OCI-LY7 (cell line): ENCODE data around the gene NAA80.

ENCODE experiments used
- EZH2phosphoT487 ChIP-seq: fragments of 200-600 bp; sonication (generic); IDR thresholded peaks from 2 replicates; pipeline ENCODE4 v1.6.1; 2018; ENCODE audit warnings: low read depth, borderline replicate concordance, mild to moderate bottlenecking, mixed run types, antibody characterized with exemption, low read length, moderate library complexity, mixed read lengths
- TF ChIP-seq, protein P1 (sequence below): fragments of 200-600 bp; sonication (generic); conservative IDR thresholded peaks from 2 replicates; pipeline ENCODE4 v1.5.1; 2014; ENCODE audit warnings: mild to moderate bottlenecking, antibody characterized with exemption, low read length, moderate library complexity, mixed read lengths

DNA sequence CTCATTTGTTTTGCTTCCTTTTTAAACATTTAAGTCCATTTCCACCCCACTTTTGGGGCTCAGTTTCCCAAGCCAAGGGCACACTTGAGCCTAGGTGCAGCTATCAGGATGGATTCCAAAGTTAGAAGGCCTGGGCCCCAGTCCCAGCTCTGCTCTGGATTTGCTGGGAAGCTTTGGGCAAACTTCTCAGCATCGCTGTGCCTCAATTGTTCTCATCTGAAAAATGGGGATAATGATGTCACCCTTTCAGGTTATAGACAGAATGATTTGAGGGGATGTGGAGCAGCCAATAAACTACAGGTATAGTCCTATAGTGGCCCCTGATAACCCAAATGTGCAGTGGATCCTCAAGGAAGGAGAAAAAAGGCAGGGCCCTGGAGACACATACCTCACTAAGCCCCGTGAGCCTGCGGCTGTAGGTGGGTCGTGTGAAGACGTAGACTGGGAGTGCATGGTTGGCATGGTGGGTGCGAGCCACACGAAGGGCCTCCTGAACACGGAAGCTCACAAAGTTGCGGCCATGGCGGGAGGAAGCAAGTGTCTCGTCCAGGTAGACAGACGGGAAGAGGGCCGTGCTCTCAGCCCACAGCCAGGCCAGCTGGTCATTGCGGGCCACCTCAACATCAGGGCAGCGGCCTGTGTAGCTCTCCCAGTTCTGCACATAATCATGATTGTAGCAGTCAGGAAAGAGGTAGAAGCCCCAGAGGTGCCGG is 20.1 kb upstream of the NAA80 start:
- no peak for TF ChIP-seq EZH2phosphoT487
- TF ChIP-seq, protein P1, sequence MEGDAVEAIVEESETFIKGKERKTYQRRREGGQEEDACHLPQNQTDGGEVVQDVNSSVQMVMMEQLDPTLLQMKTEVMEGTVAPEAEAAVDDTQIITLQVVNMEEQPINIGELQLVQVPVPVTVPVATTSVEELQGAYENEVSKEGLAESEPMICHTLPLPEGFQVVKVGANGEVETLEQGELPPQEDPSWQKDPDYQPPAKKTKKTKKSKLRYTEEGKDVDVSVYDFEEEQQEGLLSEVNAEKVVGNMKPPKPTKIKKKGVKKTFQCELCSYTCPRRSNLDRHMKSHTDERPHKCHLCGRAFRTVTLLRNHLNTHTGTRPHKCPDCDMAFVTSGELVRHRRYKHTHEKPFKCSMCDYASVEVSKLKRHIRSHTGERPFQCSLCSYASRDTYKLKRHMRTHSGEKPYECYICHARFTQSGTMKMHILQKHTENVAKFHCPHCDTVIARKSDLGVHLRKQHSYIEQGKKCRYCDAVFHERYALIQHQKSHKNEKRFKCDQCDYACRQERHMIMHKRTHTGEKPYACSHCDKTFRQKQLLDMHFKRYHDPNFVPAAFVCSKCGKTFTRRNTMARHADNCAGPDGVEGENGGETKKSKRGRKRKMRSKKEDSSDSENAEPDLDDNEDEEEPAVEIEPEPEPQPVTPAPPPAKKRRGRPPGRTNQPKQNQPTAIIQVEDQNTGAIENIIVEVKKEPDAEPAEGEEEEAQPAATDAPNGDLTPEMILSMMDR: no peak
